Measurements from ENCODE around the gene GID4.
A peak's percentile ranks its signal among the peaks of the same experiment; 100 is the strongest.
"Not testable (repeated sequence)": the region's sequence is repeated elsewhere in the genome, so short reads cannot be mapped to it uniquely, and the experiment has no call there.

Gene GID4
- long read RNA-seq, donor 1, full-length matches to known transcripts = 3 of 3 reads
- long read RNA-seq, donor 1, partial matches to known transcripts = 0 of 3 reads
- long read RNA-seq, donor 1, other reads (novel, unspliced or antisense) = 0 of 3 reads
- long read RNA-seq, donor 2, full-length matches to known transcripts = 3 of 3 reads
- long read RNA-seq, donor 2, partial matches to known transcripts = 0 of 3 reads
- long read RNA-seq, donor 2, other reads (novel, unspliced or antisense) = 0 of 3 reads
- long read RNA-seq, donor 3, full-length matches to known transcripts = 2 of 2 reads
- long read RNA-seq, donor 3, partial matches to known transcripts = 0 of 2 reads
- long read RNA-seq, donor 3, other reads (novel, unspliced or antisense) = 0 of 2 reads
- long read RNA-seq, donor 4, full-length matches to known transcripts = 2 of 2 reads
- long read RNA-seq, donor 4, partial matches to known transcripts = 0 of 2 reads
- long read RNA-seq, donor 4, other reads (novel, unspliced or antisense) = 0 of 2 reads
- long read RNA-seq, donor 5, full-length matches to known transcripts = 1 of 1 reads
- long read RNA-seq, donor 5, partial matches to known transcripts = 0 of 1 reads
- long read RNA-seq, donor 5, other reads (novel, unspliced or antisense) = 0 of 1 reads
- long read RNA-seq, donor 6, full-length matches to known transcripts = 1 of 1 reads
- long read RNA-seq, donor 6, partial matches to known transcripts = 0 of 1 reads
- long read RNA-seq, donor 6, other reads (novel, unspliced or antisense) = 0 of 1 reads
- long read RNA-seq, donor 7 = 0 reads
- long read RNA-seq, donor 8, full-length matches to known transcripts = 6 of 6 reads
- long read RNA-seq, donor 8, partial matches to known transcripts = 0 of 6 reads
- long read RNA-seq, donor 8, other reads (novel, unspliced or antisense) = 0 of 6 reads

DNA sequence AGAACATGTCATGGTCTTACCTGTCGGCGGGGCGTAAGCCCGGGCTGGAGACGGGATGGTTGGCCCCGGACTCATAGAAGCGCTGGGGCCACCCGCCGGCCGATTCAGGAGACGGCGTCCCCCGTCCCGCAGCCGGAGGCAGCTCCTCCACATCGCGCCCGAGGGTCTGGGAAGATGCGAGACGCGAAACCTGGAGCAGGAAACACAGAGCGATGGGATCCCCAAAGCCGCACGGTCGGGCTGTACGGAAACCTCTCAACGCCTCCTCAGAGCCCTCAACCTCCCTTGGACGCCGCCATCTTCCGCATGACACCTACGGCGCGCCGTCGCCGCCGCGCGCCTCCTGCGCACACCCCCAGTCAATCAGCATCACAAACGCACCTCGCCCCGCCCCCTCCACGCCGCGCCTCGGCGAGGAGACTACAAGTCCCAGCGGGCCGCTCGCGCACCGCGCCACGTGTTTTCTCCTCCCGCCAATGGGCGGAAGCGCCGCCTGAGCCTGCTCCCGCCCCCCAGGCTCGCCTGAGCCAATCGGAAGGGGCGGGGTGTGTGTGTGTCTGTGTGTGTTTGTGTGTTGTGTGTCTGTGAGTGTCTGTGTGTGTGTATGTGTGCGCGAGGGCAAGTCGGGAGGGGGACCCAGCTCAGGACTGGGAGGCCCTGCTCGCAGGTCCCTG lies at the start of gene GID4, which contains the start of gene ATPAF2:
GID4 (plus strand) TSS at position 548 of the 674 bp plus-strand sequence; CDS start at position 605, 57 bp downstream.
ATPAF2 (minus strand) TSS at position 308 of the 674 bp plus-strand sequence; CDS start at position 153, 155 bp downstream.
- DNase-seq = peak; percentile 98

DNA sequence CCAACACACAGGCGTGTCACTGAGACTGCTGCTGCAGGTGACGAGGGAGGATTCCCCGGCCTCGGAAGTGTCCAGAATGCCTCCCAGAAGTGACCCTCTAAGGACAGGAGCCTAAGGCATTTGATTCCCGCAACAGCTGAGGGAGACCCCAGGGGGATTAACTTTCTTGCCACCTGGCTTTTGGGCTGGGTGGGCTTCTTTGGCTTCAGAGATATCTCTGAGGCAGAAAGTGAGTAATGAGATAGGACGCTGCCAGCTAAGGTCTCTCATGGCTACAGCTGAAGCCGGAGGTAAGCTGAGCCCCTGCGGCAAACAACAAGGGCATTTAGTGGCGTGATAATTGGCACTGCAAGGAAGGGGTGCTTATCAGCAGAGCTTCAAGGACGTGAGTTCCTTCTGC lies 49.6 kb upstream of the GID4 start:
- no peak for DNase-seq

DNA sequence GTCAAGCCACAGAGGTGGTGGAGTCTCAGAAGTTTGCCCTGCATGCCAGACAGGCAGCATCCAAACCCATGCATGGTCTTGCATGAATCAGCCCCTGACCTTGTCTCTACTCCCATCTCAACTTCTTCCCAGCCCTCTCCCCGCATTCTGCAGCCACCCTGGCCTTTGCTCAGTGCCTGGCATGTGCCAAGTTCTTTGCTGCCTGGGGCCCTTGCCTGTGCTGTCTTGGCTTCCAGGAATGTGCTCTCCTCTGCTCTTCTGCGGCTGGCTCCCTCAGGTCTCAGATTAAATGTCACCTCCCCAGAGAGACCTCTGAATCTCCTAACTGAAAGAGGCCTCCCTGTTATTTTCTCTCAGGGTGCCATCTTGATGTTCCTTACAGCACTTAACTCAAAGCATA lies 48.9 kb upstream of the GID4 start:
- no peak for DNase-seq

DNA sequence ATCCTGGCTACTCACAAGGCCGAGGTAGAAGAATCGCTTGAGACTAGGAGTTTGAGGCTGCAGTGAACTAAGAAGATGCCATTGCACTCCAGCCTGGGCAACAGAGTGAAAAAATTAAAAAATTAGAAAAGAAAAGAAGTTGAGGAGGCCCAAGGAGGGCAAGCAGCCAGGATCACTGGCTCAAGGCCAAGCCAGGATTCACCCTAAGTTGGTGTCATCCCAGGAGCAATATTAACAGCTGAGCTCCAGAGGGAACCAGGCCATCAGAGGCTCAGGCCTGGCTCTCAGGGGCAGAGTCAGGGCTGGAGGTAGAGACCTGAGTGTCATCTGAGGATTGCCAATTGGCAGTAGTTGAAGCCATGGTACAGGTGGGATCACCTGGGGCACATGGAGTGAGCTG lies 45.8 kb upstream of the GID4 start:
- no peak for DNase-seq

DNA sequence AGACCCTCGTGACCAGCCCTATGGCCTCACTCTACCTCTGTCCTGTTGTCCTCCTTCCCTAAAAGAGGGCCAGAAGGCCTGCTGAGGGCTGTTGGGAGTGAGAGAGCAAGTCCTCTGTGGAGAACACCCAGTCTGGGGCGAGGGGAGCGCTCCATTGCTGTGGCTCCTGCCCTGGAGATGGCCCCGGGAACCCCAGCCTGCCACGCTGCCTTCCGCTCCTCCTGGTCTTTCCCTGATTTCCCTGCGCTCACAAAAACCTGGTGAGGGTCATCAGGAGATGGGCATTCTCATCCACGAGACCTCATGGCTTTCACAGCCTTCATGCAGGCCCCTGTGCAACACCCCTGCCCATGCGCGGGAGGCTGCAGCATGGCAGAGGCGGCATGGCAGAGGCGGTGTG lies 45.4 kb upstream of the GID4 start:
- DNase-seq = no peak

DNA sequence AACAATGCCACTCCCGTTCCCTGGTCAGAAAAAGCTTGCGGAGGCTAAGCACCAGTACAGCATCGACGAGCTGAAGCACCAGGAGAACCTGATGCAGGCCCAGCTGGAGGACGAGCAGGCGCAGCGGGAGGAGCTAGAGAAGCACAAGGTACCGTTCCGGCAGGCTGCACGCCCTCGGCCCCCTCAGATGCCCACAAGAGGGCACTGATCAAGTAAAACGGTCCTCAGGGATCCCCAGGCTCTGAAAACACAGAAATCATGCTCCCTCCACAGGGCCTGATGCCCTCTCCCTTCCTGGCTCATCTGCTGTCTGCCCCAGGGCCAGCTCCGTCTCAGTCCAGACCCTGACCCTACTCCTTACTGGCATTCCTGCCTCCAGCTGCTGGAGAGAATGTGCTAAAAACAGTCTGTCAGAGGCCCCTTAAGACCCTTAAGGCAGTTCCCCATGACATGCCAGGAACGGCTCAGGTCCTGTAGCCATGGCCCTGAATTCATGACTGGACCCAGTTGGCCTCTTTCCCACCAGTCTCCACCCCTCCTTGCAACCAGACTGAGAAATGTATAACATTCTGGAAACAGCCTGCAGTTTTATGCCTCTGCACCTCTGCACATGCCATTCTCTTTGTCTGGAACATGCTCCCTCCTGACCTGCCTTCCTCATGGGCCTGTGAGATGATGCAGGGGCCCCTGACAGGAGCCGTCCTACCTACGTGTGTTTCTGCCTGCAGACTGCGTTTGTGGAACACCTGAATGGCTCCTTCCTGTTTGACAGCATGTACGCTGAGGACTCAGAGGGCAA lies 44.7 kb upstream of the GID4 start:
- peak; percentile 35 for DNase-seq

DNA sequence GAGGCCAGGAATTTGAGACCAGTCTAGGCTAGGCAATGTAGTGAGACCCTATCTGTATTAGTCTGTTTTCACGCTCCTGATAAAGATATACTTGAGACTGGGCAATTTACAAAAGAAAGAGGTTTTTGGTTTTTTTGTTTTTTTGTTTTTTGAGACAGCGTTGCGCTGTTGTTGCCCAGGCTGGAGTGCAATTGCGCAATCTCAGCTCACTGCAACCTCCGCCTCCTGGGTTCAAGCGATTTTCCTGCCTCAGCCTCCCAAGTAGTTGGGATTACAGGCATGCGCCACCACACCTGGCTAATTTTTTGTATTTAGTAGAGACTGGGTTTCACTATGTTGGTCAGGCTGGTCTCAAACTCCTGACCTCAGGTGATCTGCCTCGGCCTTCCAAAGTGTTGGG lies 43.3 kb upstream of the GID4 start:
- DNase-seq = not testable (repeated sequence)

DNA sequence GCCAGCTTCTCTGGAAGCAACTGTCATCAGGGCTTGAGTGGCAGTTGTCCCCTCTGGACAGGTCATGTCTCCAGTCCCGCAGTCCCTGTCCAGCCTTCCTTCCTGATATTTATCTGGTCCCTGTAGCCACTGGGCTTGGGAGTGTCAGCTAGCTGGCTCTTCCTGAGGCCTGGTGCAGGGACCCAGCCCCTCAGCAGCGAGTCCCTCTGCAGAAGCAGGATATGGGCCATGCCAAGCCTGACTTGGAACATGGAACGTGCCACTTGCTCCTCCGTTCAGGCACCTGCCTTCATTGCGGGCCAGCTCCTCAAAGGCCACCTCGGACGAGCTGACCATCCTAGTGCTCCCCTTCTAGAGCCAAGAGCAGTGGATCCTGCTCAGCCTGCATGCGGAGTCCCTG lies 40.3 kb upstream of the GID4 start:
- DNase-seq = no peak

DNA sequence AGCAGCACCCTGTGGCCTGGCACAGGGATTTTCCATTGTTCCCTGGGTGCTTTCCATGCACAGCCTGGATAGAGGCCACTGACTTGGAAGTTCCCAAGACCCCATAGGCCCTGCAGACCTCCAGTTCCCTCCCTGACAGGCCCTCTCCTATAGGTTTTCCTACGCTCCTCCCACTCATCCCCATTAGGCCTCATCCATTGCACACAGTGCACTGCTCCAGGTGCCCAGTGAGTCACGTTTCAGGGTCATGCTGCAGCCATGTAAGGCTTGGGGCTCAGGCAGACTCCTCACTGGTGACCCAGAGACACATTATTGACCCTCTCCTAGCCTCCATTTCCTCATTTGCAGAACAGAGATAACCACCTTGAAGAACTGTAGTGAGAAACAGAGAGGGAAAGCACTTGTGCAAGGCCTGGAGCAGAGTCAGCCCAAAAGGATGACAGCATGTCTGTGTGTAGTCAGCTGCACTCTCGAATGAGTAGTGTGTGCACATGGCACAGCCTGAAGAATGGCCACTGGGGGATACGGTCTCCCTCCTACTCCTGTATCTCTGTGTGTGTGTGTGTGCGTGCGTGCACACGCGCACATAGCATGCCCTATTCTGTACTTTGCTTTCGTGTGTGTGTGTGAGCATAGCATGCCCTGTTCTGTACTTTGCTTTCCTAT lies 39.7 kb upstream of the GID4 start:
- no peak for DNase-seq

DNA sequence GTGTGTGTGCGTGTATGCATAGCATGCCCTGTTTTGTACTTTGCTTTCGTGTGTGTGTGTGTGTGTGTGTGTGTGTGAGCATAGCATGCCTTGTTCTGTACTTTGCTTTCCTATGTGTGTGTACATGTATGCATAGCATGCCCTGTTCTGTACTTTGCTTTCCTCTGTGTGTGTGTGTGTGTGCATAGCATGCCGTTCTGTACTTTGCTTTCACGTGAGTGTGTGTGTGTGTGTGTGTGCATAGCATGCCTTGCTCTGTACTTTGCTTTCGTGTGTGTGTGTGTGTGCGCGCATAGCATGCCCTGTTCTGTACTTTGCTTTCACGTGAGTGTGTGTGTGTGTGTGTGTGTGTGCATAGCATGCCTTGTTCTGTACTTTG lies 39.2 kb upstream of the GID4 start:
- DNase-seq = no peak

DNA sequence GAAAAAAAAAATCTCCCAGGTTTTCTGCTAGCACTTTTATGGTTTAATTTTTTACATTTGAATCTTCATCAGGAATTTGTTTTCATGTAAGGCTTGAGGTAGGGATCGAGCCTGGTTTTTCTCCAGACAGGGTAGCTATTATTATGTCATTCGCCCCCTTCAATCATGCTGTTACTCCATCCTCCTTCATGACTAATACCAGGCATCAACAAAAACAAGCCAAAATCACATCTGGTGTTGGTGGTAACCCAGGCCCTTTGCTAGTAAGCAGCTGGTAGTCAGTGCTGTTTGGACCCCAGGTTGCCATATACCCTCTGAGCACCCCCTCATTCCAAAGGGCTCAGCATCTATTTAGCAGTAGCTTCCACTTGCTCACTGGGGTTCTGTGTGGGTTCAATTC lies 37.0 kb upstream of the GID4 start:
- DNase-seq = no peak

DNA sequence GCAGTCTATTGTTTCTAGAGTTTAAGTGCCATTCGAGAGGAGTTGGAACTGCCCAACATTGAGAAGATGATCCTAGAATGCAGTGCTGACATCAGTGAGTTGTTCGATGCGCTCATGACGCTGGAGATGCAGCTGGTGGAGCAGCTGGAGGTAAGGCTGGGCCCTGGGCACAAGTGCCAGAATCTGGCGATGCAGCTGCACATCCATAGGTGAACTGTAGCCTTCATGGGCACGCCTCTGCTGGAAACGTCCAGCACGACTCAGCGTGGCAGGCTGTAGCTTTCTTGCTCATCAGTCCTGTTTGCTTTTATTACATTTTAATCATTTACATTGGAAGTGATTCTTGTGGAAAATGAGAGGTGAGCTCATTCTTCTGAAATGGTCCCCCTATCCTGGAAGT lies 34.9 kb upstream of the GID4 start:
- DNase-seq = peak; percentile 20

DNA sequence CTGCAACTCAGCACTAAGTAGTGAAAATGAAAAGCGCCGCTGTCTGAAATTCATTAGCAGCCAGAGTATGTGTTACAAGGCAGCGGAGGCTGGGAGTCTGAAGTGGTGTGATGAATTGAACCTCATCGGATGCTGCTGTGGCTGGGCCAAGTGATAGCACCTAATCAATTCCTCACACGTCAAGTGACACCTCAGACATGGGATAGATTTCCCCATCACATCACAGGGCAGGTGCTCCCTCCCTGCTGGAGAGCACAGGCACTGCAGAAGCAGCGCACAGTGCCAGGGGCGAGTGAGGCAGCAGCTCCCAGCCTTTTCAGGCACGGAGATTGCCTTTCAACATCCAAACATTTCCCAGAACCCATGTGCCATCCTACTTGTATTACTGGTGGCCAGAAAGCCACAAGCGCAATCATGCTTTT lies 34.3 kb upstream of the GID4 start:
- DNase-seq = peak; percentile 41

DNA sequence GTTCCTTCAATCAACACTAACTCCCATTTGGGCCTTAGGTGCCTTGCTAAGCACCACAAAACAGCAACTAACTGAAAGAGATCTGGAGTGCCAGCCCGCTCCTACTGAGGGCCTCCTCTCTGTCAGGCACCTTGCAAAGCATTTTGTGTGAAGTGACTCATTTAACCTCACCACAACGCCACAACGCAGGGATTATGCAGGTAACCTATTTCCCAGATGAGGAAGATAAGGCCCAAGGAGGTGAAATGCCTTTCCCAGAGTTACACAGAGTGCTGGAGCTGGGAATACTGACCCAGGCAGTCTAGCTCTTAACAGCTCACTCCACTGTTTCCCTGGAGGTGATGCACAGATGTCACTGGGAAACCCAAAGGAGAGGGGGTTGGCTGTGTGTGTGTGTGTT lies 33.7 kb upstream of the GID4 start:
- DNase-seq = no peak

DNA sequence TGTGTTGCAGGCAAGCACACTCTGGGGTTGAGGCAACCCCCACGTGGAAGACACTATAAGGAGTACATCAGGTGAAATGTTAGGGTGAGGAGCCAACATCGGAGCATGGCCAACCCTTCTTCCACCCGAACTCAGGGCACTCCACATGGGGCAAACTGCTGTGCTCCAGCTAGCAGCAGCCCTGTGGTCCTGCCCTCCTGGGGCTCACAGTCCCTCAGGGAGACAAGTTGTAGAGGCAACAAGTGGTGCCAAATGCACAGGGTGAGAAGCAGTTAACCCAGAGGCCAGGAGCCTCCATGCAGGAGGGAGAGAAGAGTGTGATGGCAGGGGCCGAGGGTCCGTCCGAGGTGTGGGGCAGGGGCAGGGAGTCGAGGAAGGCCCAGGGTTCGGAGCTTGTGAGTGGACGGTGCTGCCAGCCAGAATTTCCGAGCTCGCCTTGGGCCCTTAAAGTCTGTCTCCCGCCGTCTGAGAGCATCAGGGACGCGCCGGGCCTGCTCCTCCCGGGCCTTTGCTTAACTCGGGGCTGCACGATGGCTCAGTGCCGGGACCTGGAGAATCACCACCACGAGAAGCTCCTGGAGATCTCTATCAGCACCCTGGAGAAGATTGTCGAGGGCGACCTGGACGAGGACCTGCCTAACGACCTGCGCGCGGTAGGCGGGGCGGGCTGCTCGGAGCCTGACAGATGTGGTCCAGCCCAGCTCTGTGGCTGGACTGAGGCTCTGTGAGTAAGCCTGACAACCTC lies 32.5 kb upstream of the GID4 start:
- DNase-seq = no peak

DNA sequence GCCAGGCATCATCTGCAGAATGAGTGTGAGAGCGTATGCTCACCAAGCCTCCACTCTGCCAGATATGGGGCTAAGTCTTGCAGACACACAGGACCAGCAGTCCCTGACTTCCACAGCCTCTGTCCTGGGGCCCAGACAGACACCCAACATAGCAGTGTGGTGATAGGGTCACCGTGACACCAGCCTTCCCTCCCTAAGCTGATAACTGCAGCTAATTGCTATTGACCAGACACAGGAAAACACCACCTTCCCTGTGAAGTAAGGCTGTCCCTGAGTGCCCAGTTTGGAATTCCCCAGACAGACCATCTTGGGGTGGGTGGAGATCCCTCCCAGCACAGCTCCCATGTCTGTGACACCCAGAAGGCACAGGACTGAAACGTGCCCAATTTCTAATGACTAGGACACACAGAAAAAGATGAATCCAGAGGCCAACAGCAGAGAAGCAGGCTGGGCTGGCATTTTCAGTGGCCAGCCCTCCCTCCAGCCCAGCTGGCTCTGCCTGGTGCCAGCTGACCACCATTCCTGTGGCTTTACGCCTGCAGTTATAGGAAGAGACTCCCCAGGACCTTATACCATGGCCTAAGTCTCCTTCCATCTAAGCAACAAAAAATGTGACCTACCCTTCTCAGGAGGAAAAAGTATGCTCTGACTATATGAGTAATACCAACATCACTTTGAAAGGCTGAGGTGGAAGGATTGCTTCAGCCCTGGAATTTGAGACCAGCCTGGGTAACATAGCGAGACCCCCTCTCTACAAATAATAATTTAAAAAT lies 30.5 kb upstream of the GID4 start:
- no peak for DNase-seq

DNA sequence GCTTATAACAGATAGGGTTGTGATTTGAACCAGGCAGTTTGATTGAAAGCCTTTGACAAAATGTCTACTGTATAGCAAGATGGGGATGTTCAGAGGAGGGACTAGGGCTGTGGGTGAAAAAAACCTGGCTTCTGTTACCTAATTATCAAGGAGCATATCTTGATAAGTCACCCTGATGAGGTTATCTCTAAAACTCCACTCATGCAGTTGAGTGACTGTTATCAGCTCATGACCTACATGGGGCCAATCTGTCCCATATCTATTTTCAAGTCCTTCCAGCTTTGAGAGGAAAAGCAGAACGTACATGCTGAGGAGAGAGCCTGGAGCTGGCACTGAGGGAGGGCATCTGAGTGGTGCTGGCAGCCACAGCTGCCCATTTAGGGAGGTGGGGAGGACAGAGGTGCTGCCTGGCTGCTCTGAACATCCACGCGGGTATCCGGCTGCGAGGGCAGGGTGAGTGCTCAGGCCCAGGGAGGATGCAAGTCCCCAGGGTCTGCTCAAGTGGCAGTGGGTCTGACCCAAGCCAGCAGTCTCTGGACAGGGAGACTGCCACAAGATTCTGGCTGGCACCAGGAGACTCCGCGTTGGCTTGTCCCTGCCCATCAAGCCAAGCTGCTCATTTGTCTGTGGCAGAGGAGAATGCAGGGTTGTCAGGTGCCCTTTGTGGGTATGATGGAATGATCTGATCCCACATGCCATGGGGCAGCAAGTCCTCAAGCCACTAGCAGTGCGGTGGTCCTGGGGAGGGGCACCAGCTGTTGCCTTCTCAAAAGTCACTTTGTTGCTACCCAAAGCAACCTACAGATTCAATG lies 29.4 kb upstream of the GID4 start:
- DNase-seq = no peak

DNA sequence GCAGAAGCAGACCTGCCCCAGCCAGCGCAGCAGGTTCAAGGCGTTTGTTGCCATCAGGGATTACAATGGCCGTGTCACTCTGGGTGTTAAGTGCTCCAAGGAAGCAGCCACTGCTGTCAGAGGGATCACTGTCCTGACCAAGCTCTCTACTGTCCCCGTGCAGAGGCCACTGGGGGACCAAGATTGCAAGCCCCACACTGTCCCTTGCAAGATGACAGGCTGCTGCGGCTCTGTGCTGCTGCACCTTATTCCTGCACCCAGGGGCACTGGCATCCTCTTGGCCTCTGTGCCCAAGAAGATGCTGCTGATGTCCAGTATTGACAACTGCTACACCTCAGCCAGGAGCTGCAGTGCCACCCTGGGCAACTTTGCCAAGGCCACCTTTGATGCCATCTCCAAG lies 27.9 kb upstream of the GID4 start:
- no peak for DNase-seq

DNA sequence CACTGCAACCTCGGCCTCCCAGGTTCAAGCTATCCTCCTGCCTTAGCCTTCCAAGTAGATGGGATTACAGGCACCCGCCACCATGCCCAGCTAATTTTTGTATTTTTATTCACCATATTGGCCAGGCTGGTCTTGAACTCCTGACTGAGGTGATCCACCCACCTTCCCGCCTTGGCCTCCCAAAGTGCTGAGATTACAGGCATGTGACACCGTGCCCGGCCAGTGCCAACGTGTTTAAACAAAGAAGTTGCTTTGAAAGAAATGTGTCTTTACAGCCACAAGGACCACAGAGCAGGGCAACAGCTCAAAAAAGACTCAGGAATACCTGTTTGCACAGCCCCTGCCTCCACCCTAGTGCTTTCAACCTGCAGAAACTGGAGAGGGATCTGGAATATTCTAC lies 25.2 kb upstream of the GID4 start:
- DNase-seq = no peak
